A549 (cell line): ENCODE results near the gene NUP50.

Experiments
- CTCF ChIP-seq: fragments of >200 bp; sonication (Bioruptor Twin); formaldehyde crosslinking; IDR thresholded peaks from 3 replicates; pipeline ENCODE4 v1.5.1; 2016
- EP300 ChIP-seq, 2 experiments: fragments of >200 bp; sonication (Bioruptor Twin); formaldehyde crosslinking; IDR thresholded peaks; 2 replicates in 1 of 2; 3 replicates in 1 of 2; pipeline ENCODE4 v1.6.1; 2016 to 2017
- HDAC2 ChIP-seq: fragments of 200-600 bp; sonication (generic); IDR thresholded peaks from 2 replicates; pipeline ENCODE4 v1.6.1; 2016
- POLR2A ChIP-seq: IDR thresholded peaks from 2 replicates; pipeline ENCODE4 v1.6.1; 2012; ENCODE audit warnings: mild to moderate bottlenecking, low read length
- RAD21 ChIP-seq, 2 experiments: fragments of >200 bp in 1 of 2; sonication (Bioruptor Twin) in 1 of 2; formaldehyde crosslinking in 1 of 2; IDR thresholded peaks in 1 of 2; conservative IDR thresholded peaks in 1 of 2; 2 replicates in 1 of 2; 3 replicates in 1 of 2; pipeline ENCODE4 v1.6.1; 2012 to 2018; ENCODE audit warnings: inconsistent platforms in 1 of 2
- REST ChIP-seq: fragments of 200-600 bp; sonication (generic); IDR thresholded peaks from 2 replicates; pipeline ENCODE4 v1.6.1; 2016; ENCODE audit warnings: antibody characterized with exemption, mild to moderate bottlenecking, moderate library complexity
- RFX5 ChIP-seq: fragments of 450-650 bp; IDR thresholded peaks from 2 replicates; pipeline ENCODE4 v1.7.1; 2014; ENCODE audit warnings: antibody characterized with exemption, mild to moderate bottlenecking, moderate library complexity
- RNF2 ChIP-seq: fragments of 200-600 bp; sonication (generic); IDR thresholded peaks from 2 replicates; pipeline ENCODE4 v1.6.1; 2016; ENCODE audit warnings: low read depth, mild to moderate bottlenecking, antibody characterized with exemption, moderate library complexity, borderline replicate concordance
- ZFP36 ChIP-seq: fragments of 450-650 bp; IDR thresholded peaks from 2 replicates; pipeline ENCODE4 v1.6.1; 2014; ENCODE audit warnings: borderline replicate concordance; ENCODE audit not compliant: partially characterized antibody

- no peak for TF ChIP-seq CTCF
- TF ChIP-seq REST, result no peak
- TF ChIP-seq HDAC2, result no peak
- TF ChIP-seq RAD21 (conservative IDR thresholded peaks at IDR 0.05 in 1 of 2, IDR thresholded peaks at IDR 0.05 in 1 of 2), result no peak
- no peak for TF ChIP-seq RNF2
- TF ChIP-seq EP300 (IDR thresholded peaks at IDR 0.05), result no peak
- TF ChIP-seq POLR2A, result no peak
- TF ChIP-seq ZFP36, result no peak
- TF ChIP-seq RFX5, result no peak
Measured at GRCh38 chr22:45203150-45203951, 39.6 kb downstream of the NUP50 start.
